ENCODE results near the gene RPL39L. TPM values are rescaled to one million over a fixed set of nuclear protein-coding genes. Genes with fewer than 3 reads are reported as not detected.
A peak's percentile ranks its signal among the peaks of the same experiment; 100 is the strongest.

RPL39L gene
- total and polyA plus RNA-seq, 2 of the 13 experiments (the other 11 are each of a cell fraction or from before 2014, with no cell fraction given), result not detected

GRCh38 chr3:187080799-187081450 lies 58.4 kb downstream of the RPL39L start (continued):
- no peak for TF ChIP-seq SKIL (CRISPR knock-in tag; IDR thresholded peaks at IDR 0.05; ENCODE audit: borderline replicate concordance)
- TF ChIP-seq, protein P1, sequence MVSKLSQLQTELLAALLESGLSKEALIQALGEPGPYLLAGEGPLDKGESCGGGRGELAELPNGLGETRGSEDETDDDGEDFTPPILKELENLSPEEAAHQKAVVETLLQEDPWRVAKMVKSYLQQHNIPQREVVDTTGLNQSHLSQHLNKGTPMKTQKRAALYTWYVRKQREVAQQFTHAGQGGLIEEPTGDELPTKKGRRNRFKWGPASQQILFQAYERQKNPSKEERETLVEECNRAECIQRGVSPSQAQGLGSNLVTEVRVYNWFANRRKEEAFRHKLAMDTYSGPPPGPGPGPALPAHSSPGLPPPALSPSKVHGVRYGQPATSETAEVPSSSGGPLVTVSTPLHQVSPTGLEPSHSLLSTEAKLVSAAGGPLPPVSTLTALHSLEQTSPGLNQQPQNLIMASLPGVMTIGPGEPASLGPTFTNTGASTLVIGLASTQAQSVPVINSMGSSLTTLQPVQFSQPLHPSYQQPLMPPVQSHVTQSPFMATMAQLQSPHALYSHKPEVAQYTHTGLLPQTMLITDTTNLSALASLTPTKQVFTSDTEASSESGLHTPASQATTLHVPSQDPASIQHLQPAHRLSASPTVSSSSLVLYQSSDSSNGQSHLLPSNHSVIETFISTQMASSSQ (IDR thresholded peaks at IDR 0.05; ENCODE audit: low read depth), result no peak
- TF ChIP-seq, protein P1 (CRISPR knock-in tag; IDR thresholded peaks at IDR 0.05; ENCODE audit: borderline replicate concordance), result no peak
- no peak for TF ChIP-seq KLF16 (CRISPR knock-in tag; IDR thresholded peaks at IDR 0.05)
- TF ChIP-seq ZNF605 (CRISPR knock-in tag; IDR thresholded peaks at IDR 0.05), result no peak
- no peak for TF ChIP-seq TBL1XR1 (IDR thresholded peaks at IDR 0.05; ENCODE audit: borderline replicate concordance, low read length, partially characterized antibody)
- peak; percentile 60 for TF ChIP-seq NCOA2 (CRISPR knock-in tag; IDR thresholded peaks at IDR 0.05)
- TF ChIP-seq, protein P2, sequence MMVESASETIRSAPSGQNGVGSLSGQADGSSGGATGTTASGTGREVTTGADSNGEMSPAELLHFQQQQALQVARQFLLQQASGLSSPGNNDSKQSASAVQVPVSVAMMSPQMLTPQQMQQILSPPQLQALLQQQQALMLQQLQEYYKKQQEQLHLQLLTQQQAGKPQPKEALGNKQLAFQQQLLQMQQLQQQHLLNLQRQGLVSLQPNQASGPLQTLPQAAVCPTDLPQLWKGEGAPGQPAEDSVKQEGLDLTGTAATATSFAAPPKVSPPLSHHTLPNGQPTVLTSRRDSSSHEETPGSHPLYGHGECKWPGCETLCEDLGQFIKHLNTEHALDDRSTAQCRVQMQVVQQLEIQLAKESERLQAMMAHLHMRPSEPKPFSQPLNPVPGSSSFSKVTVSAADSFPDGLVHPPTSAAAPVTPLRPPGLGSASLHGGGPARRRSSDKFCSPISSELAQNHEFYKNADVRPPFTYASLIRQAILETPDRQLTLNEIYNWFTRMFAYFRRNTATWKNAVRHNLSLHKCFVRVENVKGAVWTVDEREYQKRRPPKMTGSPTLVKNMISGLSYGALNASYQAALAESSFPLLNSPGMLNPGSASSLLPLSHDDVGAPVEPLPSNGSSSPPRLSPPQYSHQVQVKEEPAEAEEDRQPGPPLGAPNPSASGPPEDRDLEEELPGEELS (CRISPR knock-in tag; IDR thresholded peaks at IDR 0.05), result peak; percentile 39; the same call in 1 of the 2 replicates
- no peak for TF ChIP-seq PRDM15 (CRISPR knock-in tag; IDR thresholded peaks at IDR 0.05)
- no peak for TF ChIP-seq ZNF639 (CRISPR knock-in tag; conservative IDR thresholded peaks at IDR 0.05)
- no peak for TF ChIP-seq ZKSCAN1 (IDR thresholded peaks at IDR 0.05; ENCODE audit: low read length)
- TF ChIP-seq GLI4 (CRISPR knock-in tag; IDR thresholded peaks at IDR 0.05; ENCODE audit: borderline replicate concordance), result no peak
- TF ChIP-seq ZBTB14 (CRISPR knock-in tag; IDR thresholded peaks at IDR 0.05), result no peak
- no peak for TF ChIP-seq ZNF776 (CRISPR knock-in tag; IDR thresholded peaks at IDR 0.05)

All from HepG2 (cell line).